Upper lobe of left lung (tissue), 6 donors: ENCODE data around the gene NOL11. TPM values are rescaled to one million over a fixed set of nuclear protein-coding genes. Genes with fewer than 3 reads are reported as not detected.

ENCODE experiments used
- ATAC-seq, 2 donors: fragments of 200-7000 bp; cut with Tn5 transposase; one replicate each; pipeline ENCODE4 v1.9.1; 2022; ENCODE audit warnings: mild to moderate bottlenecking in 2 of 2, moderate library complexity in 2 of 2; ENCODE audit not compliant: low FRiP score in 2 of 2
- DNase-seq, 2 donors: peaks; one replicate each; pipeline ENCODE4 v3.0.0-alpha.2; 2019 to 2020
- H3K27ac ChIP-seq, 4 donors: fragments of 200-600 bp; sonication (generic); one replicate each; pipeline ENCODE4 v1.5.1; 2016 to 2019
- H3K27me3 ChIP-seq, 4 donors: fragments of 200-600 bp; sonication (generic); one replicate each; pipeline ENCODE4 v1.5.1; 2017 to 2019
- H3K36me3 ChIP-seq, 4 donors: fragments of 200-600 bp; sonication (generic); one replicate each; pipeline ENCODE4 v1.5.1; 2016 to 2019
- H3K4me1 ChIP-seq, 4 donors: fragments of 200-600 bp; sonication (generic); one replicate each; pipeline ENCODE4 v1.5.1; 2018 to 2019
- H3K4me3 ChIP-seq, 4 donors: fragments of 200-600 bp; sonication (generic); one replicate each; pipeline ENCODE4 v1.5.1; 2017 to 2019; ENCODE audit warnings: mild to moderate bottlenecking in 2 of 4, moderate library complexity in 1 of 4
- H3K9me3 ChIP-seq, 4 donors: fragments of 200-600 bp; sonication (generic); one replicate each; pipeline ENCODE4 v1.5.1; 2018 to 2019
- EP300 ChIP-seq, 4 donors: sonication (generic); formaldehyde crosslinking; IDR thresholded peaks; one replicate each; pipeline ENCODE4 v1.5.1; 2017; ENCODE audit warnings: antibody characterized with exemption in 4 of 4, control low read depth in 2 of 4
- POLR2A ChIP-seq, 4 donors: fragments of 450-650 bp; IDR thresholded peaks; one replicate each; pipeline ENCODE4 v1.5.1; 2016 to 2017; ENCODE audit warnings: antibody characterized with exemption in 4 of 4, mild to moderate bottlenecking in 2 of 4
- POLR2AphosphoS5 ChIP-seq, 2 donors: sonication (generic); formaldehyde crosslinking; IDR thresholded peaks; one replicate each; pipeline ENCODE4 v1.5.1; 2017; ENCODE audit warnings: antibody characterized with exemption in 2 of 2
- WGBS, 2 donors: methylation state at CpG; one replicate each; pipeline ENCODE4 v1.1.5; 2017 to 2018; 5-methylcytosine and 5-hydroxymethylcytosine counted together
- total RNA-seq, 6 donors: library from RNA; depleted of rRNA in 4 of 6; stranded (reverse); fragments of >200 nt in 4 of 6; gene quantifications; one replicate each; pipeline versions ENCODE4 v1.1.0 to v1.2.1, GENCODE V29; 2016 to 2021
- TF ChIP-seq, protein P1 (sequence below), 6 experiments: fragments of 450-650 bp in 4 of 6; fragments of 200-600 bp in 2 of 6; sonication (generic) in 2 of 6; IDR thresholded peaks; one replicate each; pipeline ENCODE4 v1.5.1; 2016 to 2019; ENCODE audit warnings: antibody characterized with exemption in 6 of 6
- donor health status: DM: no; HTN: no; CAD: no; lungs with moderate emphysema.
- donor health status: DM: no; HTN: yes; CAD: no; lungs with severe emphysema.

NOL11 gene
- total RNA-seq, 6 donors from 2014 or later, result 7.4 to 39.8 (median 26.6) TPM

DNA sequence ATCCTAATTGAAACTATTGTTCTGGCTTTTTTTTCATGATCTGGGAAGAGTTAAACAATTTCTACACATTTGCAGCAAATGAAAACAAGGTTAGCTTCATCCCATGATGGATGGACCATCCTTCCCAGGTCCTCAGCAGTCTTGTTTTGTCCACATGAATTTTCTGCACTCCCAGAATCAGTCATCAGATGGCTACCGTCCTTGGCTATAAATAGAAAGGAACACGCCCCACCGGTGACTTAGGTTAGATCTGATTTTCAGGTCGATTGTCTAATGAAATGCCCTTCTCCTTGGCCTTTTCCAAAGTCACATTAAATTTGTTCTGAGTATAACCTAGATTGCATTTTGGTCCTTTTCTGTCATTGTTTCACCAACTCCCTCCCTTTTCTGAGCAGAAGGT is 41.4 kb upstream of the NOL11 start:
- no peak overlapping the region for H3K4me3 ChIP-seq
- no peaks in the 10 kb centered on the region for H3K9me3 ChIP-seq
- ATAC-seq, result no peak
- WGBS, 2 donors, result 76 to 78% methylated on average over 4 of the region's 4 CpGs
- no peak for DNase-seq
- TF ChIP-seq EP300 (IDR thresholded peaks at IDR 0.05), result no peak
- TF ChIP-seq, protein P1, sequence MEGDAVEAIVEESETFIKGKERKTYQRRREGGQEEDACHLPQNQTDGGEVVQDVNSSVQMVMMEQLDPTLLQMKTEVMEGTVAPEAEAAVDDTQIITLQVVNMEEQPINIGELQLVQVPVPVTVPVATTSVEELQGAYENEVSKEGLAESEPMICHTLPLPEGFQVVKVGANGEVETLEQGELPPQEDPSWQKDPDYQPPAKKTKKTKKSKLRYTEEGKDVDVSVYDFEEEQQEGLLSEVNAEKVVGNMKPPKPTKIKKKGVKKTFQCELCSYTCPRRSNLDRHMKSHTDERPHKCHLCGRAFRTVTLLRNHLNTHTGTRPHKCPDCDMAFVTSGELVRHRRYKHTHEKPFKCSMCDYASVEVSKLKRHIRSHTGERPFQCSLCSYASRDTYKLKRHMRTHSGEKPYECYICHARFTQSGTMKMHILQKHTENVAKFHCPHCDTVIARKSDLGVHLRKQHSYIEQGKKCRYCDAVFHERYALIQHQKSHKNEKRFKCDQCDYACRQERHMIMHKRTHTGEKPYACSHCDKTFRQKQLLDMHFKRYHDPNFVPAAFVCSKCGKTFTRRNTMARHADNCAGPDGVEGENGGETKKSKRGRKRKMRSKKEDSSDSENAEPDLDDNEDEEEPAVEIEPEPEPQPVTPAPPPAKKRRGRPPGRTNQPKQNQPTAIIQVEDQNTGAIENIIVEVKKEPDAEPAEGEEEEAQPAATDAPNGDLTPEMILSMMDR (IDR thresholded peaks at IDR 0.05), result no peak
- no peak for TF ChIP-seq POLR2A (IDR thresholded peaks at IDR 0.05)
- TF ChIP-seq POLR2AphosphoS5 (IDR thresholded peaks at IDR 0.05), result no peak
- no peak overlapping the region for H3K27ac ChIP-seq
- peaks cover 0 to 6% (median 0%) of the 10 kb centered on the region in 4 donors for H3K36me3 ChIP-seq
- no peaks in the 10 kb centered on the region for H3K27me3 ChIP-seq
- H3K4me1 ChIP-seq, result no peaks in the 10 kb centered on the region

DNA sequence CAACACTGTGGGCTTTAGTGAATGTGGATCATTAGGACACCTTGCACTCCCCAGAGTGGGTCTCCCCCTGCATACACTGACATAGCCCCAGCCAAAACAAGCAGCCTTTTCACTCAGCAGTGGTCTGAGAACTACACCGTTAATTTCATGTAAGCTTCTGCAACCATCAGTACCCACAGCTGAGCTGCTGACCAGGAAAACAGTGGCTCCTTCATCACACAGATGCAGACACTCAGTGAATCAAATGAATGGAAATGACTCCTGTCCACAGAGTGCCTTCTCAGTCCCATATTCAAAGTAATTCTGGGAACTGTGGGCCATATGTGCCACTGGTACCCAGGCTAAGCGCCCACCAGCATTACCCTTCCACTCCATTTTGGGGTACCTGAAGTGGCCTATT is 39.3 kb upstream of the NOL11 start:
- no peaks in the 10 kb centered on the region for H3K9me3 ChIP-seq
- WGBS, 2 donors, result 97 to 100% methylated on average over 1 to 2 of the region's 2 CpGs
- TF ChIP-seq POLR2A (IDR thresholded peaks at IDR 0.05) (no peak), POLR2AphosphoS5 (IDR thresholded peaks at IDR 0.05) (no peak)
- TF ChIP-seq, protein P1 (IDR thresholded peaks at IDR 0.05), result no peak
- DNase-seq (no peak), ATAC-seq (no peak)
- no peak overlapping the region for H3K27ac ChIP-seq
- H3K36me3 ChIP-seq, result peaks cover 0 to 6% (median 0%) of the 10 kb centered on the region in 4 donors
- H3K27me3 ChIP-seq, result no peaks in the 10 kb centered on the region
- no peak overlapping the region for H3K4me3 ChIP-seq
- H3K4me1 ChIP-seq, result no peaks in the 10 kb centered on the region

DNA sequence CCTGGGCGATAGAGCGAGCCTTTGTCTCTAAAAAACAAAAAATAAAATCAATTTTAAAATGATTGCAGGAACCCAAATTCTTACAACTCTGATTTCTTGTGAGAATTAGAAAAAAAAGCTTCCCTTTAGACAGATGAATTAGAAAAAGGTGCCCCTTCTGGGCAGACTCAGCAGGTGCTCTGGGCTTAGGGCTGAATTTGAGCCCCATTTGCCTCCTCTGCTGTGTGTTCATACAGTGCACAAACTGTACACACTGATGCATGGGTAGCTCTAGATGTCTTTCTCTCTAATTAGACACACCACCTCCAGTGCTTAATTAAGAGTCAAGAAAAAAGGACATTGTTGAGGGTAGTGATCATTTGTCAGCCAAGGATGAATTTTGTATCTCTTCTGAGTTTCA is 38.5 kb upstream of the NOL11 start:
- WGBS, 2 donors, result 94 to 96% methylated on average over 2 of the region's 2 CpGs
- no peak for ATAC-seq

DNA sequence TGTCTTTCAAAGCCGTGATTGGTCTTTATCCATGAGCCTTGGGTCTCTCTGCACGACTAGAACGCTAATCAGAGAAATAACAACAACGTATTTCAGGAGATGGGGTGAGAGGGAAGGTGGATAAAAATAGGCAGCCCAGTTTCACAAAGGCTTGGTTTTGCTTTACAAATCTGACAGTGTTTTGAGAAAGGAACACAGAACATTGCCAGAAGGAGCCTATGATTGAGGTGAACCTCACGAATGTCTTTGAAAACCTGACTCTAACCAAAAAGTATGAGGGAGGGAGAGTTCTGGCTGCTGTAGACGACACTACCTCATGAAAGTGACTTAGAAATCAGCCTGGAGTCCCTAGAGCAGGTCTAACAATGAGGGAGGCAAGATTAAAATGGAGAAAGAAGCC is 38.0 kb upstream of the NOL11 start:
- ATAC-seq (no peak), DNase-seq (no peak)
- H3K27ac ChIP-seq, result no peak overlapping the region
- H3K4me1 ChIP-seq, result no peaks in the 10 kb centered on the region
- no peak overlapping the region for H3K4me3 ChIP-seq
- H3K36me3 ChIP-seq, result peaks cover 0 to 6% (median 0%) of the 10 kb centered on the region in 4 donors
- H3K27me3 ChIP-seq, result no peaks in the 10 kb centered on the region
- WGBS, 2 donors, result 92 to 95% methylated on average over 6 of the region's 6 CpGs
- TF ChIP-seq POLR2AphosphoS5 (IDR thresholded peaks at IDR 0.05), result no peak
- no peak for TF ChIP-seq EP300 (IDR thresholded peaks at IDR 0.05)
- no peak for TF ChIP-seq POLR2A (IDR thresholded peaks at IDR 0.05)
- TF ChIP-seq, protein P1 (IDR thresholded peaks at IDR 0.05), result no peak
- H3K9me3 ChIP-seq, result no peaks in the 10 kb centered on the region

More for the DNA sequence above, 38.5 kb upstream of the NOL11 start:
- H3K4me1 ChIP-seq, result no peaks in the 10 kb centered on the region
- no peaks in the 10 kb centered on the region for H3K27me3 ChIP-seq
- no peaks in the 10 kb centered on the region for H3K9me3 ChIP-seq
- no peak overlapping the region for H3K4me3 ChIP-seq
- no peak for DNase-seq
- no peak overlapping the region for H3K27ac ChIP-seq
- TF ChIP-seq POLR2AphosphoS5 (IDR thresholded peaks at IDR 0.05), result no peak
- TF ChIP-seq EP300 (IDR thresholded peaks at IDR 0.05), result no peak
- TF ChIP-seq, protein P1 (IDR thresholded peaks at IDR 0.05), result no peak
- TF ChIP-seq POLR2A (IDR thresholded peaks at IDR 0.05), result no peak
- H3K36me3 ChIP-seq, result peaks cover 0 to 6% (median 0%) of the 10 kb centered on the region in 4 donors

DNA sequence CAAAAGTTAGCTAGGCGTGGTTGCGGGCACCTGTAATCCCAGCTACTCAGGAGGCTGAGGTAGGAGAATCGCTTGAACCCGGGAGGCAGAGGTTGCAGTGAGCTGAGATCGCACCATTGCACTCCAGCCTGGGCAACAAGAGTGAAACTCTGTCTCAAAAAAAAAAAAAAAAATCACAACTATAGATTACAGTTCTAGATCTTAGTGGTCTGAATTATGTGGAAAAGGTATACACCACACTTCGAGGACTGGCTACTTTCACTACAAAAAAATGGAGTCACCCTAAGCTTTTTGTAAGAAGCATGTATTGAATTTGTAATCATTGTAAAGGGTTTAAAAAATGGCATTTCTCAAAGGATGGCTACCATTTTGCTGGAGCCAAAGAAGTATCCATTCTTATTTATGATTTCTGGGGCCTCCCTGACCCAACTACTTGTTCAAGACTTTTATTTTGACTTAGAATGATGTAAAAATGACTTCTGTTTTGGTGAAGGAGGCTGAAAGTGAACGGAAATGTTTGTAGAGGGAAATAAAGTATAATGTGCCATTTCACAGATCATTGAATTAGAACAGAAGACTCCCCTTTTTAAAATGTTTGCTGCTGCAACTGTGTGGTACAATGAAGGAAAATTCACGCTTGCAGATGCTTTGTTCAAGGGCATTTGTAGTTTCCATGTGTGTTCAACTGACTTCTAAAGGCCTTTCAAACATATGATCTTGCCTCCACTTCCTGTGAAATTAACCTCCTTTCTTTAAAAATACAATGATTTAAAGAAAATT is 37.1 kb upstream of the NOL11 start:
- DNase-seq, result no peak
- H3K27ac ChIP-seq, result no peak overlapping the region
- no peak overlapping the region for H3K4me3 ChIP-seq
- no peaks in the 10 kb centered on the region for H3K27me3 ChIP-seq
- TF ChIP-seq POLR2A (IDR thresholded peaks at IDR 0.05) (no peak), POLR2AphosphoS5 (IDR thresholded peaks at IDR 0.05) (no peak), EP300 (IDR thresholded peaks at IDR 0.05) (no peak)
- TF ChIP-seq, protein P1 (IDR thresholded peaks at IDR 0.05), result no peak
- no peak for ATAC-seq
- no peaks in the 10 kb centered on the region for H3K9me3 ChIP-seq
- peaks cover 0 to 6% (median 0%) of the 10 kb centered on the region in 4 donors for H3K36me3 ChIP-seq
- 91 to 93% methylated on average over 8 of the region's 8 CpGs for WGBS, 2 donors
- no peaks in the 10 kb centered on the region for H3K4me1 ChIP-seq
